HL-60 (cell line): ENCODE data around the gene USP40.
"Not testable (repeated sequence)": the region's sequence is repeated elsewhere in the genome, so short reads cannot be mapped to it uniquely, and the experiment has no call there.

Experiments
- DNase-seq, 2 experiments: peaks; one replicate each; pipeline ENCODE4 v3.0.0-alpha.2; 2010 to 2020; ENCODE audit warnings: low read depth in 1 of 2, low spot score in 1 of 2
- H3K27ac ChIP-seq: fragments of 250-450 bp; sonication (Bioruptor Pico); replicated peaks from 2 replicates; pipeline ENCODE4 v1.5.1; 2020; ENCODE audit warnings: mild to moderate bottlenecking, moderate library complexity
- H3K27me3 ChIP-seq: fragments of 250-450 bp; sonication (Bioruptor Pico); 2 replicates; pipeline ENCODE4 v1.5.1; 2021; ENCODE audit warnings: mild to moderate bottlenecking, moderate library complexity; ENCODE audit not compliant: insufficient read depth, poor library complexity, severe bottlenecking
- H3K4me3 ChIP-seq: replicated peaks from 2 replicates; pipeline ENCODE4 v1.5.1; 2011; ENCODE audit warnings: mild to moderate bottlenecking, control low read depth, low read length; ENCODE audit not compliant: insufficient read depth
- GABPA ChIP-seq: IDR thresholded peaks from 2 replicates; pipeline ENCODE4 v1.6.1; 2012; ENCODE audit warnings: low read depth
- POLR2AphosphoS5 ChIP-seq: IDR thresholded peaks from 2 replicates; pipeline ENCODE4 v1.6.1; 2012; ENCODE audit warnings: low read depth
- SPI1 ChIP-seq: IDR thresholded peaks from 2 replicates; pipeline ENCODE4 v1.6.1; 2012; ENCODE audit warnings: low read depth, mild to moderate bottlenecking, borderline replicate concordance
- TF ChIP-seq, protein P1 (sequence below): IDR thresholded peaks from 2 replicates; pipeline ENCODE4 v1.6.1; 2012; ENCODE audit warnings: low read depth; ENCODE audit not compliant: insufficient replicate concordance
- TF ChIP-seq, protein P2 (sequence below): IDR thresholded peaks from one replicate; pipeline ENCODE4 v1.5.1; 2011; ENCODE audit warnings: low read length, control low read depth, inconsistent platforms; ENCODE audit not compliant: insufficient read depth

The USP40 gene

DNA sequence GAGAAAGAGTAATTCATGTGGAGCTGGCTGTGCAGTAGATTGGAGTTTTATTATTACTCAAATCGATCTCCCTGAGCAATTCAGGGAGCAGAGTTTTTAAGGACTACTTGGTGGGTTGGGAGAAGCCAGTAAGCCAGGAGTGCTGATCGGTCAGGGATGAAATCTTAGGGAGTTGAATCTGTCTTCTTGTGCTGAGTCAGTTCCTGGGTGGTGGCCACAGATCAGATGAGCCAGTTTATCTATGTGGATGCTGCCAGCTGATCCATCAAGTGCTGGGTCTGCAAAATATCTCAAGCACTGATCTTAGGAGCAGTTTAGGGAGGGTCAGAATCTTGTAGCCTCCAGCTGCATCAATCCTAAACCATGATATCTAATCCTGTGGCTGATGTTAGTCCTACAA is 33.8 kb upstream of the USP40 start:
- no peak overlapping the region for H3K4me3 ChIP-seq
- no peak for TF ChIP-seq SPI1
- TF ChIP-seq POLR2AphosphoS5: no peak
- no peak overlapping the region for H3K27ac ChIP-seq
- peaks cover 3% of the 10 kb centered on the region for H3K27me3 ChIP-seq
- DNase-seq: no peak

DNA sequence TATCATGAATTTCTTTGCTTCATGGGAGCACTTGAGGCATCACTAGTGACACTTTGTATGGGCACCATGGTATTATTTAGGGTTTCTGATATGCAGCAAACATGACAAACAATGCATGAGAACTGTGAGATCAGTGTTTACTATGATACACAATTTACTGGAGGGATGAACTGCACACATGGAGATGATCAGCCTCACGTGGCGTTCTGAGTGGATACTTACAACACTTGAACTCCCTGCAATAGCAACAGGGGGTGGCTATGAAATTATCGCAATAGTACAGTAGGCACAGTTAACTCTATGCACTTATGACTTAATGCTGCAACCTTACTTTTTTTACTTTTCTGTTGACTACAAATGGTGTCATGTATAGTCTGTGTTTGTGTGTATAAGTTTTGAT is 32.4 kb upstream of the USP40 start:
- no peak overlapping the region for H3K4me3 ChIP-seq
- TF ChIP-seq POLR2AphosphoS5 (no peak), GABPA (no peak), SPI1 (no peak)
- TF ChIP-seq, protein P1, sequence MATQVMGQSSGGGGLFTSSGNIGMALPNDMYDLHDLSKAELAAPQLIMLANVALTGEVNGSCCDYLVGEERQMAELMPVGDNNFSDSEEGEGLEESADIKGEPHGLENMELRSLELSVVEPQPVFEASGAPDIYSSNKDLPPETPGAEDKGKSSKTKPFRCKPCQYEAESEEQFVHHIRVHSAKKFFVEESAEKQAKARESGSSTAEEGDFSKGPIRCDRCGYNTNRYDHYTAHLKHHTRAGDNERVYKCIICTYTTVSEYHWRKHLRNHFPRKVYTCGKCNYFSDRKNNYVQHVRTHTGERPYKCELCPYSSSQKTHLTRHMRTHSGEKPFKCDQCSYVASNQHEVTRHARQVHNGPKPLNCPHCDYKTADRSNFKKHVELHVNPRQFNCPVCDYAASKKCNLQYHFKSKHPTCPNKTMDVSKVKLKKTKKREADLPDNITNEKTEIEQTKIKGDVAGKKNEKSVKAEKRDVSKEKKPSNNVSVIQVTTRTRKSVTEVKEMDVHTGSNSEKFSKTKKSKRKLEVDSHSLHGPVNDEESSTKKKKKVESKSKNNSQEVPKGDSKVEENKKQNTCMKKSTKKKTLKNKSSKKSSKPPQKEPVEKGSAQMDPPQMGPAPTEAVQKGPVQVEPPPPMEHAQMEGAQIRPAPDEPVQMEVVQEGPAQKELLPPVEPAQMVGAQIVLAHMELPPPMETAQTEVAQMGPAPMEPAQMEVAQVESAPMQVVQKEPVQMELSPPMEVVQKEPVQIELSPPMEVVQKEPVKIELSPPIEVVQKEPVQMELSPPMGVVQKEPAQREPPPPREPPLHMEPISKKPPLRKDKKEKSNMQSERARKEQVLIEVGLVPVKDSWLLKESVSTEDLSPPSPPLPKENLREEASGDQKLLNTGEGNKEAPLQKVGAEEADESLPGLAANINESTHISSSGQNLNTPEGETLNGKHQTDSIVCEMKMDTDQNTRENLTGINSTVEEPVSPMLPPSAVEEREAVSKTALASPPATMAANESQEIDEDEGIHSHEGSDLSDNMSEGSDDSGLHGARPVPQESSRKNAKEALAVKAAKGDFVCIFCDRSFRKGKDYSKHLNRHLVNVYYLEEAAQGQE: no peak
- TF ChIP-seq, protein P2, sequence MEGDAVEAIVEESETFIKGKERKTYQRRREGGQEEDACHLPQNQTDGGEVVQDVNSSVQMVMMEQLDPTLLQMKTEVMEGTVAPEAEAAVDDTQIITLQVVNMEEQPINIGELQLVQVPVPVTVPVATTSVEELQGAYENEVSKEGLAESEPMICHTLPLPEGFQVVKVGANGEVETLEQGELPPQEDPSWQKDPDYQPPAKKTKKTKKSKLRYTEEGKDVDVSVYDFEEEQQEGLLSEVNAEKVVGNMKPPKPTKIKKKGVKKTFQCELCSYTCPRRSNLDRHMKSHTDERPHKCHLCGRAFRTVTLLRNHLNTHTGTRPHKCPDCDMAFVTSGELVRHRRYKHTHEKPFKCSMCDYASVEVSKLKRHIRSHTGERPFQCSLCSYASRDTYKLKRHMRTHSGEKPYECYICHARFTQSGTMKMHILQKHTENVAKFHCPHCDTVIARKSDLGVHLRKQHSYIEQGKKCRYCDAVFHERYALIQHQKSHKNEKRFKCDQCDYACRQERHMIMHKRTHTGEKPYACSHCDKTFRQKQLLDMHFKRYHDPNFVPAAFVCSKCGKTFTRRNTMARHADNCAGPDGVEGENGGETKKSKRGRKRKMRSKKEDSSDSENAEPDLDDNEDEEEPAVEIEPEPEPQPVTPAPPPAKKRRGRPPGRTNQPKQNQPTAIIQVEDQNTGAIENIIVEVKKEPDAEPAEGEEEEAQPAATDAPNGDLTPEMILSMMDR: no peak
- no peak for DNase-seq
- H3K27me3 ChIP-seq: peaks cover 3% of the 10 kb centered on the region
- H3K27ac ChIP-seq: no peak overlapping the region

DNA sequence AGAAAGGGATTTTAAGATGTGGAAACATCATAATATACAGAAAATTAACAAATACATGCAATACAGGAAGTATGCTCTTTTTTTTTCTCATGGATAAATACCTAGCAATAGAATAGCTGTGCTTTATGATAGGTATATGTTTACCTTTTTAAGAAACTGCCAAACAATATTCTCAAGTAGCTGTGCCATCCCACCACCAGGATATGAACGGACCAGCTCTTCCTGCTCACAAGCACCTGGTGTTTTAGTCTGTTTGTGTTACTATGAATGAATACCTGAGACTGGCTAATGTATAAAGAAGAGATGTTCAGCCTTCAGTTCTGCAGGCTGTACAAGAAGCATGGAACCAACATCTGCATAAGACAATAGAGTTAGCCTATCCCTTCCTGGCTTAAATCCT is 30.9 kb upstream of the USP40 start:
- H3K4me3 ChIP-seq: no peak overlapping the region
- no peak for TF ChIP-seq POLR2AphosphoS5
- TF ChIP-seq, protein P2: no peak
- no peak for TF ChIP-seq GABPA
- TF ChIP-seq, protein P1: no peak
- TF ChIP-seq SPI1: no peak
- DNase-seq: no peak
- peaks cover 3% of the 10 kb centered on the region for H3K27me3 ChIP-seq
- no peak overlapping the region for H3K27ac ChIP-seq

DNA sequence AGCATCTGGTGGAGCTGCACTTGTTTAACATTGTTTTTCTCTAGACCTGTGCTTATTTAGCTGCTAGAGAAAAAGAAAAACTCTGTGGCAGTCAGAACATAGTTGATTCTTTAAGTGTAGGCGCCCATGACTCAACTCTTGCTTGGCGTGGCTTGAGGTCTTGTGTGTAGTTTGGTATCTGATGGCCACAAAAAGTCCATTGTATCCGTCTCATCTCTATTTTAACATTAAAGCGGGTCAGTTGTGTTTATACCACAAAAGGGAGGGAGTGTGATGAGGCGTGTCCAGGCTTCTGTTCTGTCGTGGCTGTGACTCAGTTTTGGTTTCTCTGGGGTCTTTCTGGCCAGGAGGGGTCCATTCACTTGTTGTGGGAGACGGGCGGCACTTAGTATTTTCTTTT is 26.6 kb upstream of the USP40 start:
- TF ChIP-seq, protein P2: no peak
- TF ChIP-seq SPI1 (no peak), POLR2AphosphoS5 (no peak), GABPA (no peak)
- TF ChIP-seq, protein P1: no peak
- Histone ChIP-seq H3K27ac (no peak overlapping the region), H3K27me3 (no peaks in the 10 kb centered on the region), H3K4me3 (no peak overlapping the region)
- no peak for DNase-seq

DNA sequence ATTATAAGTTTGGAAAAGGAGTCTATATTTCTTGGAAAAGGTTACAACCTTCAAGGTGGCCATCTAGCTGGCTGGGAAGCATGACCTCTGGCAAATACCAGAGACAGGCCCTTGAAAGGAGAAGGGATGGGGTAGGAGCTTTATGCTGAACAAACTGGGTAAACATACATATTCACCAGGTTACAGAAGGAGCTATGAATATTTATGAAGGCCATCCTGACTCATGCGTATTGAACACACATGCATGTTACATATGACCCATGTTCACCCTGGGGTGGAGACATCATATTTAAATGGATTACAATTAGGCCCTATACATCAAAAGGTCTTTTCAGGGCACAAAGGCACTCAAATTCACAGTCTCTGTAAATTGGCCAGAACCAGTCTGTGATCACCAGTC is 26.1 kb upstream of the USP40 start:
- H3K27ac ChIP-seq: not testable (repeated sequence)

More for the DNA sequence above, 26.1 kb upstream of the USP40 start:
- not testable (repeated sequence) for H3K4me3 ChIP-seq, H3K27me3 ChIP-seq, DNase-seq
